ENCODE data around the gene TIGD1. TPM values are rescaled to one million over a fixed set of nuclear protein-coding genes. Genes with fewer than 3 reads are reported as not detected.

Gene TIGD1
- total RNA-seq, 4 donors from 2014 or later = 1.2 to 7.1 (median 3.2) TPM

GRCh38 chr2:232522623-232523401 lies 27.5 kb downstream of the TIGD1 start:
- no peaks in the 10 kb centered on the region for H3K36me3 ChIP-seq
- no peak for TF ChIP-seq CTCF (IDR thresholded peaks at IDR 0.05)
- TF ChIP-seq POLR2A (IDR thresholded peaks at IDR 0.05) = no peak
- intact Hi-C loops (cut with DNase I) = loop anchor here (5.0 kb wide), 1 partner anchor 76 kb away; no protein-coding TSS in a partner anchor
- H3K27ac ChIP-seq = no peak overlapping the region
- no peak for DNase-seq
- H3K9me3 ChIP-seq = no peaks in the 10 kb centered on the region
- peaks cover 17 to 39% (median 26%) of the 10 kb centered on the region in 3 donors for H3K4me1 ChIP-seq
- peak overlapping the region in 2 of 4 donors; percentile 19 to 57 for H3K4me3 ChIP-seq
- H3K27me3 ChIP-seq = peaks cover 19 to 96% (median 23%) of the 10 kb centered on the region in 4 donors
- WGBS, 2 donors = 11 to 13% methylated on average over 7 to 17 of the region's 46 CpGs

- intact Hi-C loops (cut with DNase I) = loop anchor here (5.0 kb wide), 1 partner anchor 75 kb away; no protein-coding TSS in a partner anchor
- no peak for DNase-seq
- WGBS, 2 donors = no CpG with 5 or more reads among the region's 66 CpGs
- Histone ChIP-seq H3K27me3 (peaks cover 19 to 91% (median 23%) of the 10 kb centered on the region in 4 donors), H3K36me3 (no peaks in the 10 kb centered on the region), H3K4me1 (peaks cover 17 to 39% (median 26%) of the 10 kb centered on the region in 3 donors), H3K9me3 (no peaks in the 10 kb centered on the region), H3K4me3 (peak overlapping the region in 2 of 4 donors; percentile 19 to 57), H3K27ac (no peak overlapping the region)
- peak; percentile 78 to 96 (median 84) for TF ChIP-seq CTCF (IDR thresholded peaks at IDR 0.05)
- no peak for TF ChIP-seq POLR2A (IDR thresholded peaks at IDR 0.05)
These were observed 28.3 kb downstream of the TIGD1 start for GRCh38 chr2:232521959-232522622.

- intact Hi-C loops (cut with DNase I) = loop anchor here (5.0 kb wide), 1 partner anchor 74 kb away; no protein-coding TSS in a partner anchor
- H3K4me3 ChIP-seq = no peak overlapping the region
- no peak overlapping the region for H3K27ac ChIP-seq
- DNase-seq = no peak
- peaks cover 17 to 39% (median 26%) of the 10 kb centered on the region in 3 donors for H3K4me1 ChIP-seq
- H3K27me3 ChIP-seq = peaks cover 19 to 81% (median 23%) of the 10 kb centered on the region in 4 donors
- 79 to 85% methylated on average over 7 to 14 of the region's 14 CpGs for WGBS, 2 donors
- H3K36me3 ChIP-seq = no peaks in the 10 kb centered on the region
- no peaks in the 10 kb centered on the region for H3K9me3 ChIP-seq
- no peak for TF ChIP-seq POLR2A (IDR thresholded peaks at IDR 0.05)
- no peak for TF ChIP-seq CTCF (IDR thresholded peaks at IDR 0.05)
These were observed 29.3 kb downstream of the TIGD1 start for GRCh38 chr2:232521098-232521497.

- 51 to 83% methylated on average over 6 to 7 of the region's 15 CpGs for WGBS, 2 donors
- no peak for TF ChIP-seq CTCF (IDR thresholded peaks at IDR 0.05)
- no peak for TF ChIP-seq POLR2A (IDR thresholded peaks at IDR 0.05)
- Histone ChIP-seq H3K36me3 (no peaks in the 10 kb centered on the region), H3K27ac (no peak overlapping the region), H3K27me3 (peaks cover 19 to 75% (median 23%) of the 10 kb centered on the region in 4 donors), H3K9me3 (no peaks in the 10 kb centered on the region), H3K4me3 (no peak overlapping the region), H3K4me1 (peaks cover 17 to 34% (median 23%) of the 10 kb centered on the region in 3 donors)
- intact Hi-C loops (cut with DNase I) = loop anchor here (5.0 kb wide), 1 partner anchor 73 kb away; no protein-coding TSS in a partner anchor
- no peak for DNase-seq
These were observed 29.9 kb downstream of the TIGD1 start for GRCh38 chr2:232520489-232520888.

Data from esophagus squamous epithelium (tissue), 5 donors.